Measurements from ENCODE around the gene TRIM66.

TRIM66 gene

GRCh38 chr11:8682303-8683114, at the start of gene TRIM66, which contains the start of gene RPL27A:
TSS of gene TRIM66 (minus strand) at chr11:8682665. CDS start at chr11:8672274, 10,391 bp downstream.
TSS of gene RPL27A (plus strand) at chr11:8682792. CDS start at chr11:8682814, 22 bp downstream.
- DNase-seq: peak; percentile 79 to 92

GRCh38 chr11:8731647-8732323, 49.3 kb upstream of the TRIM66 start:
- DNase-seq: no peak

- no peak for DNase-seq
Observed at GRCh38 chr11:8730697-8731020, 48.2 kb upstream of the TRIM66 start.

DNA sequence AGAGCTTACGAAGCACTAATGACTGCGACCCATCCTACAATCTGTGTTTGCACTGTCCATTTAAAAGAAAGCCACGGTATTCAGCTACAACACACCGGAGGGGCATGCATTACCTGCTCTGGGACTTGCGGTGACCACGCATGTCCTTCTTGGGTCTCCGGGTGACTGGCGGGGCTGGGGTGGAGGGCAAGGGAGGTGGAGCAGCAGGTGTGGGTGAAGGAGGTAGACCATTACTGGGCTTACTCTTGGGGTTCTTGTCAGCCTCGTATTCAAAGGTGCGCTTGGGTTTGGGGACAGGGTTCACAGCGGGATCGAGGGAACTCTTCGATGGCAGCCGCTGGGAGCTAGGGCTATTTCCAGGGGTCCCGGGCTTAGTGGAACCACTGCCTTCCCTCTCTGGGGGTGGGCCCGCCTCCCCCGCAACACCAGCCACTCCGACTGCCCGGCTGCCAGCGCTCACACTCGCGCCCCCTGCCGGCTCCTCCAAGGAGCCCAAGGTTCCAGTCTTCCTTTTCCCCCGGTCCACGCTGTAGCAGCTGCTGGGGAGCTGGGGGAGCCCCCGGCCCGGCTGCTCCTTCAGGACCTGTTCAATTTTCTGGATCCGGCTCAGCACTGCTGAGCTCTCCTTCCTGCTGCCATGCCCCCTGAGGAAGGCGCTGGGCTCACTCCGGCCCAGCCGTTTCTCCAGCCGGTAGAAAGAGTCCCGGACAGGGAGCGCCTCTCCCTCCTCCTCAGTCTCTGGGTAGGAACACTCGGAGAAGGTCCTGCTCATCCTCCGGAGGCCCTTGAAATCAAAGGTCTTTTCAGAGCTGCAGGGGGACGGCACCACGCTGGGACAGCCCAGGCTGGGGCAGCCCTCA, 47.6 kb upstream of the TRIM66 start:
- no peak for DNase-seq

GRCh38 chr11:8729067-8729466, 46.6 kb upstream of the TRIM66 start:
- no peak for DNase-seq

DNA sequence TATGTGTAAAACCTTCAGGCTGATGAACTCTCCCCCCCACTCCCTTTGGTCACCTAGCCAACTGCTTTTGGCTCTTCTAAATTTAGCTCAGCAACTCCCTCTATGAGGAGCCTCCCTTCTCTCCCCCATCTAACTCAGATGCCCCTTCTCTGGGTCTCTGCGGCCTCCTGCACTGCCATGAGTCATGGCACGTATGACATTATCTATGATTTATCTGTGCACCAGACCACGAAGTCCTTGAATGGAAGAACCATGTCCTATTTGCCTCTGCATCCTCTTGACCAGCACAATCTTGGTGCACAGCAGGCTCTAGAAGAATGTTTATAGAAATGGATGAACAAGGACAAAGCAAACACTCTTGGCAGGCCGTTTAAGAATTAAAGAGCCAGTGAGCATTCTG, 46.1 kb upstream of the TRIM66 start:
- DNase-seq: no peak

DNA sequence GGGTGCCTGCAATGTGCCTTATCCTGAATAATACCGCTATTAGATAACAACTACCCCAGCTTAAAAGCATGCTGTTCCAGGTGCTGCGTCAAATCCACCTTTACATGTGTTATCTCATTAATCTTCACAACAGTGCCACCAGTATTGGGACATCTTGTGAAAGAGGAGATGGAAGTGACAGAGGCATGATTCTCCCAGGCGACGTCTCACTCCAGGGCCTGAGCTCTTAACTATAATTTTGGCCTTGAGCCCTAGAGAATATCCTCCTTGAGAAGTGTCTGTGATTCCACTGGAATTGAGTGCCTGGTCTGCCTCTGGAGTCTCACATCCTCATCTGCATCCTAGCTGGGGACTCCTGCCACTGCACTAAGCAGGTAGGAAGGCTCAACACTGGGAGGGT, 43.9 kb upstream of the TRIM66 start:
- no peak for DNase-seq

DNA sequence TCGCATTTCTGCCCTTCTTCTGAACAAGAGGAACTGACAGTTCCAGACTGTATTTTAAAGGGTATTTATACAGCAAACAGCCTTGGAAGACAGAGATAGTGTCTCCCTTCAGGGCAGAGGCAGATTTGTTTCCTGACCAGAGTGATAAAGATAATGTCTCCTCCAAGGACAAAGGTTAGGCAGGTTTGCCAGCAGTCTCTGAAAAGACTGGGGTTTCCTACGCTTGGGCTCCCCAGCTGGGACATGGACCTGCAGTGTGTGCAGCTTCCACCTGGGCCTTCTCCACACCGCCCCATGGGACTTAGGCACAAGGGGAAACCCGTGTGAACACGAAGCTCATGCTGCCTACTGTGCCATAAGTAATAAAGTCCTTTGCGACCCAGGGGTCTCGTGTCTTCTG, 42.2 kb upstream of the TRIM66 start:
- no peak for DNase-seq

DNA sequence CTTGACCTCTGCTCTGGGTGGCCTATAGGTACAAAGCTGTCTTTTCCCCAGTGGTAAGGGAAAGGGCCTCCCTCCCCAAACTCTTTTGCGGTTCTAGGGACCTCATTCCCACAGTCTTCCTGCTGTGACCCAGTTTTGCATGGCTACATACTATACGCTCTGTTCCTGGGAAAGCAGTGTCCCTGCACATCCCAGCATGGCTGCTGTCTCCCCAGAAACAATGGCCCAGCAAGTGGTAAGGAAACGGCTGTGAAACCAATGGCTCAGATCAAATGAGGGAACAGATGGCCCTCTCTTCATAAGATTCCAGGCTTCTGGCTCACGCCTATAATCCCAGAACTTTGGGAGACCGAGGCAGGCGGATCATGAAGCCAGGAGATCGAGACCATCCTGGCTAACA, 41.2 kb upstream of the TRIM66 start:
- no peak for DNase-seq

DNA sequence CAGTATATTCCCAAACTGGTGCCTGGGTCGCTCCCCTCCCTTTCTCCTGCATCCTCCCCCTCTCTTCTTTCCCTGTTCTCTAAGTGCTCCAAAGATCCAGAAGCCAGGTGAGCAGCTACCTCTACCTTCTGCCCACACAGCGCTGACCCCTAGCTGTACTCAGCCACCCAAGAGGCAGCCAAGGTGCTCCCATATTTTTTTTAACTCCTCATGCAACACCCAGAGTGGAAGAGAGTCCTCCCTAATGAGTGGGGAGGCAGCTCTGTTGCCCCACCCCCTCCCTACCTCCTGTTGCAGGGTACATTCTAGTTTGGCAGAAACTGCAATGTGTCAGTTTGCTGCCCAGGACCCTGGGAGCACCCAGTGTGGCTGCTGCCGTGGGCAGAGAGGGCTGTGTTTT, 40.3 kb upstream of the TRIM66 start:
- DNase-seq: no peak

GRCh38 chr11:8721609-8722500, 39.4 kb upstream of the TRIM66 start:
- DNase-seq: no peak

- no peak for DNase-seq
Observed at GRCh38 chr11:8720868-8721608, 38.6 kb upstream of the TRIM66 start.

DNA sequence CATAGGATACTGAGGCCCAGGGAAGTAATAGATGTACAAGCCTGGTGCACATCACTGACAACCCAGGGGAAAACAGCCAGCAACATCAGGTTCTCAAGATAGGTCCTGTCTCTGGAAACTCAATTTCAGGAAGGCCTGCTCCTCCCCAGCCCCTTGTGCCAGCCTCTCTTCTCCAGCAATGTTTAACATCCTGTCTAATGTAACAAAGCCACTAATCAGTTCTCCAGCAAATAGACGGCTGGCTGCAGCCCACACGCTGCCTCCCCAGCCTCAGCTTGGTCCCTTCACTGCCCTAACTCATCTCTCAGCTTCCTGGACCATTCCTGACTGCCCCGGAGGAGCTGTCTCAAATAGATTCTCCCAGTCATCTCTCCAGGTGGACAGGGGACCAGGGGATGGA, 37.9 kb upstream of the TRIM66 start:
- no peak for DNase-seq

- DNase-seq: no peak
Observed at GRCh38 chr11:8719721-8720120, 37.3 kb upstream of the TRIM66 start.

DNA sequence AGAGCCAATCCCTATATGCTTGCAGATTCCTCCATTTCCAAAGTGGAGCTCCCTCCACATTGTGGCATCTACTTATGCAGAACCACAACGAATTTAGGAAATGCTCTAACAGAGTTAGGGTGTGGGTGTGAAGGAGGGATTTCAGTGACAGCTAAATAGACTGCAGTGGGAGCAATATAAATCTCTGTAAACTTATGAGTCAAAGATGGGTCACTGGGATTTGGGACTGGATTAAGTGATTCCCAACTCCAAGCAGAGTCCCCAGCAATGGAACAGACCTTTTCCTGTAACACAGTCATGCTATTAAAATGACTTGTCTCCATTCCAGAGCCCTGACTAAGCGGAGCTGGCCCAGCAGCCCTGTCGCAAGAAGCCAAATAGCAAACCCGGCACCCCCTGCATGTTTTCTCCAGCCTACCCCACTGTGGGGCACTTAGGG, 36.8 kb upstream of the TRIM66 start:
- peak; percentile 59 to 79 for DNase-seq

DNA sequence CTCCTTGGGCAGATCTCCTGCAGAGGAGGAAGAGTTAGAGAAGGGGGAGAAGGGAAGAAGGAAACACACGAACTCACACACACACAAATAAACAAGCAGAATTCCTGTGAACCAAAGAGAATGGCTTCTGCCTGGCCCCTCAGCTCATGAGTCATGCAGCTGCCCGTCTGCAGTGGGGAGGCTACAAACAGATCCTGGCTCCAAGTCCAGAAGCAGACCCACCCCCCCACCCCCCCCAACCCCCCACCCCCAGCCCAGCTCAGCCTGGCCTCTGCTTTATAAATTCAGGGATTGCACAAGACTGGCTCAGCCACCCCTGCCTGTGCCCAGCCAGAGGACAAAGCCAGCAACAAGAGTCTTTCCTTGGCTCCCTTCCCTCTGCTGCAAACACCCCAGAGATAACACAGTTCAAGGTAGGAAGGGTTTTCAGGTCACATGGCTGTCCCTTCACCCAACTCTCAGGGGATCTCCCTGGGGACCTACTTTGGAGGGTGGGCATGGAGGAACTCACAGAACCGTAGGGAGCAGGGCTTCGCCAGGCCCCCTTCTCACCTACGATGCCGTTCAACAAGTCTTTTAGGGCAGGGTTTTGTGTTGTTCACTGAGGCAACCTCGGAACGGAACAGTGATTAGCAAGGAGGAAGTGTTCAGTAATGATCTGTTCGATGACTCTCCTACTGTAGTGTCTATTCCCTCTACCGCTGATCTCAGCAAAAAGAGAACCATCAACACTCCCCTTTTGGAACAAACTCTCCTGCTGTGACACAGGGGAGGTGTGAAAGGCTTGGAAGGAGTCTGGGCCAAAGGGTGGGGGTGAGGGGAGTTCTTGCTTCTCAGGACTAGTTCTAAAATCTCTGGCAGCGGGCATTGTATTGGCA, 35.6 kb upstream of the TRIM66 start:
- DNase-seq: no peak

- no peak for DNase-seq
Observed at GRCh38 chr11:8717544-8717875, 35.0 kb upstream of the TRIM66 start.

GRCh38 chr11:8715501-8715900, 33.0 kb upstream of the TRIM66 start:
- no peak for DNase-seq

DNA sequence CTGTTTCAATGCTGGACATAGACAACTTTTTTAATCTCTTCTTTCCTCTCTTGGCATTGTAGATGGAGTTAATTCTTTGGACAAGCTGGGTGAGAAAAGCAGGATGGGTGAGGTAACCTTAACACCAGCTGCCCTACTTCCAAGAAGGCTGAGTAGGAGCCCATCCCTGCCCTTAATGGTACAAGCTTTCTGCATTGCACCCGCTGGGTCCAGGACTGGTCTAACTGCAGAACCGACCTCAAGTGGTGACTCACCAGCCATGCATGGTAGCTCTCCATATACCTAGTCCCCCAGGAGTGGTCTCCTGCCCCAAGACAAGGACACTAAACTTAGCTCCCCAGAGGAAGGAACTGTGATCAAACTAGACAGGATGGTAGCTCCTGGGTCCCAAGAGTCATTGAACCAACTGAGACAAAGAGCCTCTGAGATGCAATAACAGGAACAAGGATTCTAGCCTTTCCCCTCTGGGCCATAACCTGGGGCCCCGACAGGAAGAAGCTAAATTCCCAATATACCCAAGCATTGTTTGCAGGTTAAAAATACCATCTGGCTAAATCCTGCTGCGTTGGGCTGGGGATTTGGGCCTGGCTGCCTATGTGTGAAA, 32.3 kb upstream of the TRIM66 start:
- no peak for DNase-seq

DNA sequence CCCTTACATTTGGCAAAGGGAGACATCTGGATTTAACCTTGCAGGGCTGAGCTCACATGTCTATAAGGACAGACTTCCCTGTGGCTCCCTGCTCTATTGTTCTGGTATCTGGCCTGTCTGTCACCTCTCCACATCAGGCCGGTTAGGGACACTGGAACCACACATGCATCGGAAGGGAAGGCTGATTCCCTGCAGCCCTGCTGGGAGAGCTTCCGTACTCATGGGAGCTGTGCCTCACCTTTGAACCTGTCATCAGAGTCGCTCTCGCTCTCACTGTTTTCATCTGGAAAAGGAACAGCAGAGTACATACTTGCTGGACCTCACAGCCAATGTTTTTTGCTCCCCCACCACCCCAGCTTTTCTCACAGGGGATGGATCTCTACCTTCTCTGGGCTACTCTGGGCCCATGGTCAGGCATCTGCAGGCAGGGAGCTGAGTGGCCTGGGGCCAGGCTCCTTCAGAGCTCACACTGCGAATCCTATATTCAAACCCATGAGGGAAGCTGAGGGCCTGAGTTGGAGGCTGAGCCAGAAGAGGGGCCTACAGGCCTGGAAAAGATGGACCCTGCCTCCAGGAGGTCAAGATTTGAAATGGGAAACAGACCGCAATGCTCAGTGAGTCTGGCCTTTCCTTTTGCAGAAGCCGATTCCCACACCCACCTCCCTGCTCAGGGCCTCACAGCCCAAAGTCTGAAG, 31.4 kb upstream of the TRIM66 start:
- DNase-seq: no peak
